Fibroblast of lung (primary cell): Measurements from ENCODE around the gene PLA2G3. TPM values are rescaled to one million over a fixed set of nuclear protein-coding genes. Genes with fewer than 3 reads are reported as not detected.
"Not testable (repeated sequence)": the region's sequence is repeated elsewhere in the genome, so short reads cannot be mapped to it uniquely, and the experiment has no call there.

Experiments used
- DNase-seq, 2 donors: peaks; one replicate each; pipeline versions ENCODE4 v3.0.0 to v3.0.0-alpha.2; 2010; ENCODE audit warnings: low read depth in 2 of 2
- H2AFZ ChIP-seq: 2 replicates; pipeline ENCODE4 v1.5.1; 2012; ENCODE audit warnings: low read length, control low read depth, inconsistent platforms
- H3K27ac ChIP-seq: 2 replicates; pipeline ENCODE4 v1.5.1; 2011; ENCODE audit warnings: low read length, control low read depth; ENCODE audit not compliant: insufficient read depth
- H3K27me3 ChIP-seq: 2 replicates; pipeline ENCODE4 v1.5.1; 2011; ENCODE audit warnings: mild to moderate bottlenecking, low read length; ENCODE audit not compliant: control insufficient read depth, insufficient read depth
- H3K36me3 ChIP-seq: 2 replicates; pipeline ENCODE4 v1.5.1; 2011; ENCODE audit warnings: low read length; ENCODE audit not compliant: control insufficient read depth, insufficient read depth
- H3K4me1 ChIP-seq: 2 replicates; pipeline ENCODE4 v1.5.1; 2011; ENCODE audit warnings: low read length; ENCODE audit not compliant: control insufficient read depth, insufficient read depth; ENCODE audit errors: extremely low read depth
- H3K4me2 ChIP-seq: 2 replicates; pipeline ENCODE4 v1.5.1; 2011; ENCODE audit warnings: low read length, control low read depth; ENCODE audit not compliant: insufficient read depth; ENCODE audit errors: extremely low read depth
- H3K4me3 ChIP-seq, 4 experiments: fragments of 200-600 bp in 1 of 4; sonication (generic) in 1 of 4; replicated peaks in 1 of 4; 2 replicates each; pipeline ENCODE4 v1.5.1; 2011 to 2016; ENCODE audit warnings: low read length in 4 of 4, low read depth in 3 of 4, mild to moderate bottlenecking in 3 of 4, control low read depth in 2 of 4, inconsistent platforms in 1 of 4, mixed read lengths in 1 of 4; ENCODE audit not compliant: insufficient read depth in 1 of 4; ENCODE audit errors: control extremely low read depth in 1 of 4
- H3K79me2 ChIP-seq: 2 replicates; pipeline ENCODE4 v1.5.1; 2012; ENCODE audit warnings: mild to moderate bottlenecking, low read length, inconsistent platforms; ENCODE audit not compliant: control insufficient read depth, insufficient read depth
- H3K9ac ChIP-seq: 2 replicates; pipeline ENCODE4 v1.5.1; 2011; ENCODE audit warnings: mild to moderate bottlenecking, low read length, control low read depth; ENCODE audit not compliant: insufficient read depth
- H3K9me3 ChIP-seq: 2 replicates; pipeline ENCODE4 v1.5.1; 2012; ENCODE audit warnings: low read depth, low read length; ENCODE audit not compliant: control insufficient read depth, insufficient read depth
- H4K20me1 ChIP-seq: 2 replicates; pipeline ENCODE4 v1.5.1; 2011; ENCODE audit warnings: low read length; ENCODE audit not compliant: control insufficient read depth, insufficient read depth; ENCODE audit errors: extremely low read depth
- EZH2 ChIP-seq: IDR thresholded peaks from 2 replicates; pipeline ENCODE4 v1.5.1; 2012; ENCODE audit warnings: low read length, control low read depth, mild to moderate bottlenecking; ENCODE audit errors: missing control alignments
- polyA plus RNA-seq, 2 donors: library from polyadenylated mRNA; depleted of rRNA in 1 of 2; stranded (reverse) in 1 of 2; unstranded in 1 of 2; fragments of >200 nt; gene quantifications; 2 replicates each; pipeline ENCODE4 v1.2.1, GENCODE V29; 2011 to 2012; ENCODE audit warnings: missing spikeins in 1 of 2
- total RNA-seq: library from RNA; depleted of rRNA; stranded (reverse); fragments of >200 nt; gene quantifications from 2 replicates; pipeline ENCODE4 v1.2.1, GENCODE V29; 2014
- TF ChIP-seq, protein P1 (sequence below), 2 donors: IDR thresholded peaks in 1 of 2; conservative IDR thresholded peaks in 1 of 2; 1 replicate in 1 of 2; 2 replicates in 1 of 2; pipeline ENCODE4 v1.5.1; 2011 to 2012; ENCODE audit warnings: low read length in 2 of 2, control low read depth in 1 of 2, inconsistent platforms in 1 of 2, low read depth in 1 of 2, mild to moderate bottlenecking in 1 of 2

The PLA2G3 gene
- total and polyA plus RNA-seq, 2 donors (not counting 1 experiment from before 2014, with no cell fraction given): 0.18 to 0.33 TPM

DNA sequence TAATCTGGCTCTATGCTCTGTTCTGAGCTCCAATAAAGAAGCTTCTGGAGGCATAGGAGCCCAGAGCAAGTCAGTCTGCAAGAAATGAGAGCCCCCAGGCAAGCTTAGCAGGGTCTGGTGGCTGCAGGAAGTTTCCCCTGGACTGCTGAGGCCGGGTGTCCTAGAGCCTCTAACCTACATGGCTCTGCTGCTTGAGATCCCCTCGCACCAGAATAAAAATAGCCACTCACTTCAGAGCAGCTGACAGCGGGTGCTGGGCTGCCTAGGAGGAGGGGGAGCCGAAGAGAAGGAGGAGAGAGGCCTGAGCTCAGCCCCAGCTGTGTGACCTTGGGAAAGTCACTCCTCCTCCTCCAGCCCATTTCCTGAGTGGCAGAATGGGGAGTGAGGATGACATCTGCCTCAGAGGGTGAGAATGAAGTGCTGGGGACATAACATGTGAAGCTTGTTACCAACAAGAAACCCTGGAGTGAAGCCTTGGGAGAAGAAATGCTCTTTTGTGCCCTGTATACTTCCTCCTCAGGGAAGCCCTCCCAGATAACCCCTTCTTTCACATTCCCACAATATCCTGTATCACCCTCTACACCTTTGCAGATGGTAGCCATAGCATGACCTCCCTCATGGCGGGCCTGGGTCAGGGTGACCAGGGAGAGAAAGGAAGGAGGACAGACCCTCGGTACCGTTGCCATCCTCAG is 21.1 kb downstream of the PLA2G3 start:
- Histone ChIP-seq H3K4me3 (no peak overlapping the region), H2AFZ (no peak overlapping the region)
- DNase-seq: no peak

DNA sequence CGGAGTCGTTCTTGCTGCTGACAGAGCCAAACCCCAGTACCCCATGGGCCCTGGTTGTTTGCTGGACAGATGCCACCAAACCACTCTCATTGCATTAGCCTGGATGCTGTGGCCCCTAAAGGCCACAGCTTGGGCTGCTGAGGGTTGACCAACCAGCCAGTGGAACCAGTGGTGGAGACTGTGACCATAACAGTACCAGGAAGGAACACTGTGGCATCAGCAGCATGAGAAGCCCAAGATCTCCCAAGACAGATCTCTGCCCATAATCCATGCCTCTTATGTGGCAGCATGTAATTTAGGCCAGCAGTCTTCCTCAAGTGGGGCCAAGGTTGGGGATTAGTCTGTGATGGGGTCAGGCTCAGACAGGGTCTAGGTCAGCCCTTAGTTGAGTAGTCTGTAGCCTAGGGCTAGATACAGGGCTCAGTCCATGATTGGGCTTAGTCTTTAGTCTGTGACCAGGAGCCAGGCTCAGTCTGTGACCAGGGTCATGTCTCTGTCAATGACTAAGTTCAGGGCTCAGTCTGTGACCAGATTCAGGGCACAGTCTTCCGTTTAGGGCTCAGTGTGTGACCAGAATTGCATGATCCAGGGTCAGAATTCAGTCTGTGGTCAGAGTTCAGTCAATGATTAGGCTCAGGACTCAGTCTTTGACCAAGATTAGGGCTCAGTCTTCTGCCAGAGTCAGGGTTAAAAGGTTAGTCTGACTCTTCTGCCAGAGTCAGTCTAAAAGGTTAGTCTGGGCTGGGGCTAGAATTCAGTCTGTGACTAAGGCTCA is 22.1 kb downstream of the PLA2G3 start:
- H3K36me3 ChIP-seq: no peaks in the 10 kb centered on the region
- H3K4me3 ChIP-seq: no peak overlapping the region
- H3K27me3 ChIP-seq: no peaks in the 10 kb centered on the region
- no peak overlapping the region for H2AFZ ChIP-seq
- H3K4me2 ChIP-seq: no peak overlapping the region
- H3K27ac ChIP-seq: no peak overlapping the region
- H3K79me2 ChIP-seq: no peaks in the 10 kb centered on the region
- TF ChIP-seq, protein P1, sequence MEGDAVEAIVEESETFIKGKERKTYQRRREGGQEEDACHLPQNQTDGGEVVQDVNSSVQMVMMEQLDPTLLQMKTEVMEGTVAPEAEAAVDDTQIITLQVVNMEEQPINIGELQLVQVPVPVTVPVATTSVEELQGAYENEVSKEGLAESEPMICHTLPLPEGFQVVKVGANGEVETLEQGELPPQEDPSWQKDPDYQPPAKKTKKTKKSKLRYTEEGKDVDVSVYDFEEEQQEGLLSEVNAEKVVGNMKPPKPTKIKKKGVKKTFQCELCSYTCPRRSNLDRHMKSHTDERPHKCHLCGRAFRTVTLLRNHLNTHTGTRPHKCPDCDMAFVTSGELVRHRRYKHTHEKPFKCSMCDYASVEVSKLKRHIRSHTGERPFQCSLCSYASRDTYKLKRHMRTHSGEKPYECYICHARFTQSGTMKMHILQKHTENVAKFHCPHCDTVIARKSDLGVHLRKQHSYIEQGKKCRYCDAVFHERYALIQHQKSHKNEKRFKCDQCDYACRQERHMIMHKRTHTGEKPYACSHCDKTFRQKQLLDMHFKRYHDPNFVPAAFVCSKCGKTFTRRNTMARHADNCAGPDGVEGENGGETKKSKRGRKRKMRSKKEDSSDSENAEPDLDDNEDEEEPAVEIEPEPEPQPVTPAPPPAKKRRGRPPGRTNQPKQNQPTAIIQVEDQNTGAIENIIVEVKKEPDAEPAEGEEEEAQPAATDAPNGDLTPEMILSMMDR (conservative IDR thresholded peaks at IDR 0.05 in 1 of 2, IDR thresholded peaks at IDR 0.05 in 1 of 2; ENCODE audit: low read depth in 1 of 2, low read length in 2 of 2): no peak
- no peak for TF ChIP-seq EZH2
- peaks cover 3% of the 10 kb centered on the region for H3K4me1 ChIP-seq
- no peaks in the 10 kb centered on the region for H4K20me1 ChIP-seq
- DNase-seq: no peak
- no peak overlapping the region for H3K9ac ChIP-seq
- no peaks in the 10 kb centered on the region for H3K9me3 ChIP-seq

More for the DNA sequence above, 21.1 kb downstream of the PLA2G3 start:
- no peaks in the 10 kb centered on the region for H3K79me2 ChIP-seq
- H3K9me3 ChIP-seq: no peaks in the 10 kb centered on the region
- no peak for TF ChIP-seq EZH2
- TF ChIP-seq, protein P1 (conservative IDR thresholded peaks at IDR 0.05 in 1 of 2, IDR thresholded peaks at IDR 0.05 in 1 of 2; ENCODE audit: low read depth in 1 of 2, low read length in 2 of 2): no peak
- H3K4me1 ChIP-seq: peaks cover 3% of the 10 kb centered on the region
- H3K36me3 ChIP-seq: no peaks in the 10 kb centered on the region
- no peaks in the 10 kb centered on the region for H4K20me1 ChIP-seq
- H3K27ac ChIP-seq: no peak overlapping the region
- no peak overlapping the region for H3K4me2 ChIP-seq
- no peaks in the 10 kb centered on the region for H3K27me3 ChIP-seq
- H3K9ac ChIP-seq: no peak overlapping the region

DNA sequence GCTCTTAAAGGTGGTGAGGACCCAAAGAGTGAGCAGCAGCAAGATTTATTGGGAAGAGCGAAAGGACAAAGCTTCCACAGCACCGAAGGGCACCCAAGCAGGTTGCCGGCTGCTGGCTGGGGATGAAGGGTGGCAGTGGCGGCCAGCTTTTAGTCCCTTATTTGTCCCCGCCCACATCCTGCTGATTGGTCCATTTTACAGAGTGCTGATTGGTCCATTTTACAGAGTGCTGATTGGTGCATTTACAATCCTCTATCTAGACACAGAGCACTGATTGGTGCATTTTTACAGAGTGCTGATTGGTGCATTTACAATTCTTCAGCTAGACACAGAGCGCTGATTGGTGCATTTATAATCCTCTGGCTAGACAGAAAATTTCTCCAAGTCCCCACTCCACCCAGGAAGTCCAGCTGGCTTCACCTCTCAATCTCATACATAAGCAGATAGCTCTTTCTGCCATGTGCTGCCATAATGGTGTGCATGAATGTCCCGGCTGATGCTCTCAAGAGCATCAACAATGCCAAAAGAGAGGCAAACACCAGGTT is 27.7 kb downstream of the PLA2G3 start:
- H2AFZ ChIP-seq: not testable (repeated sequence)

More for the DNA sequence above, 27.7 kb downstream of the PLA2G3 start:
- H3K9me3 ChIP-seq, H3K79me2 ChIP-seq, H3K4me1 ChIP-seq, H3K9ac ChIP-seq, H3K27me3 ChIP-seq, H3K4me2 ChIP-seq, DNase-seq, H3K4me3 ChIP-seq, H3K27ac ChIP-seq, H3K36me3 ChIP-seq, H4K20me1 ChIP-seq: not testable (repeated sequence)
